HG02678 (cell line): Measurements from ENCODE around the gene GMDS.

Experiments
- ATAC-seq: cut with Tn5 transposase; IDR thresholded peaks from one replicate; pipeline ENCODE4 v1.9.1; 2021; ENCODE audit warnings: mild to moderate bottlenecking, moderate library complexity; ENCODE audit not compliant: unreplicated experiment

GMDS gene

DNA sequence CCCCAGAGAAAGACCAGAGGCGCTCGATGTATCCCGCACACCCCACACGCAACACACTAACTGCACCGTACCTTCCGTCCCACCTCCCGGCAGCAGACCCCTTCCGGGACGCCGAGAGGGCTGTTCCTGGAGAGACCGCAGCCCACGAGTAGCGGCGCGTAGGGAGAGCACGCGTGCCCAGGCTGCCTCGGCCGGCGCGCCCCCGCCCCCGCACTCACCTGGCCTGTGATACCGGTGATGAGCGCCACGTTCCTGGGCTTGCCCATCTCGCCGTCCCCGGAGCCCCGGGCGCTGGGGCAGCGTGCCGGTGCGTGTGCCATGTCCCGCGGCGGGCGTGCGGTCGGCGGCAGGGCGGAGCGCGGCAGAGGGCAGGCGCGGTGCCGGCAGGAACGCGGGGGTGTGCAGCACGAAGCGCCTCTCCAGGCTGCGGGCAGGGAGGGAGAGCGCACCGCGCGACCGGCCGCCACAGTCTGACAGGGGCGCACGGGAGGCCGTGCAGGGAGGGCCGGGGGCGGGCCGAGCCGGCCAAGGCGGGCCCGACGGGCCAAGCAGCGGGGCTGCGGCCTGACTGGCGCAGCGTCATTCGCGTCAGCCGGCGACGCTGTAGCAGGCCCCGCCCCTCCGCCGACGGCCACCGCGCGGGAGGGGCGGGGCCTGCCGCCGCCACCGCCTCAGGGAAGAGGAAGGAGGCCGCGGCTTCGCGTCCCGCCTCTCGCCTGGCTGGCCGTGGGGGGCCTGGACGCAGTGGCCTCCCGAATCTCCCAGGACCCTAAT is at the start of gene GMDS:
TSS of gene GMDS (minus strand) at position 503 of the 774 bp plus-strand sequence.
- peak; percentile 95 for ATAC-seq

DNA sequence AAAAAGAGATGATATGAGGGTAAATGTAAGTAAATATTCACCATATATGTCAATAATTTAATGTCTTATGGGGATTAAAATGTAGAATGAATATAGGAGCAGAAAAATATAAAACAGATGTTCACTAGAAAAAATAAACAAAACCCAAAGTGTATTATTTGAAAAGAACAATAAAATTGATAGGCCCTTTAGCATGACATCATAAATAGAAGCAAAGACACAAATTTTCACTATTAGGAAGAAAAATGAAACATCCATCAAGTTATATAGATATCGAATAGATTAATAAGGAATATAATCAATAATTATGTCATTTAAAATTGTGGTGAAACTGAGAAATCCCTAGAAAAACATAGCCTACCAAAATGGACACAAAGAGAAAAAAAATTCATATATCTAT is 40.1 kb upstream of the GMDS start:
- no peak for ATAC-seq

DNA sequence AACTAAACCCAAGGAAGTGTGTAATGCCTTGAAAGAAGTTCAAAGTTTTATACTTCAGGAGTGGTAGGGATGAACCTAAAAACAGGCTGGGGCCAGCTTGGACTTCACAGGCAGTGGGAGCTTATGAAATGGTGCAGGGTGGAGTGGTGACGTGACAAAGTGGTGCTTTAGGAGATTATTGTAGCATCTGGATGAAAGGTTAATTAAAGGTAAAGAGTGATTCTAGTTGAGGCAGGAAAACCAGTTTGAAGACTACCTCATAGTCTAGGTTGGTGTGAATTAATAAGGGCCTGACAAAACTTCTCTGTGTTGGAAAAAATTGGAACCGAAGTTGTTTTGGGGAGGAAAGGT is 30.5 kb upstream of the GMDS start:
- no peak for ATAC-seq

DNA sequence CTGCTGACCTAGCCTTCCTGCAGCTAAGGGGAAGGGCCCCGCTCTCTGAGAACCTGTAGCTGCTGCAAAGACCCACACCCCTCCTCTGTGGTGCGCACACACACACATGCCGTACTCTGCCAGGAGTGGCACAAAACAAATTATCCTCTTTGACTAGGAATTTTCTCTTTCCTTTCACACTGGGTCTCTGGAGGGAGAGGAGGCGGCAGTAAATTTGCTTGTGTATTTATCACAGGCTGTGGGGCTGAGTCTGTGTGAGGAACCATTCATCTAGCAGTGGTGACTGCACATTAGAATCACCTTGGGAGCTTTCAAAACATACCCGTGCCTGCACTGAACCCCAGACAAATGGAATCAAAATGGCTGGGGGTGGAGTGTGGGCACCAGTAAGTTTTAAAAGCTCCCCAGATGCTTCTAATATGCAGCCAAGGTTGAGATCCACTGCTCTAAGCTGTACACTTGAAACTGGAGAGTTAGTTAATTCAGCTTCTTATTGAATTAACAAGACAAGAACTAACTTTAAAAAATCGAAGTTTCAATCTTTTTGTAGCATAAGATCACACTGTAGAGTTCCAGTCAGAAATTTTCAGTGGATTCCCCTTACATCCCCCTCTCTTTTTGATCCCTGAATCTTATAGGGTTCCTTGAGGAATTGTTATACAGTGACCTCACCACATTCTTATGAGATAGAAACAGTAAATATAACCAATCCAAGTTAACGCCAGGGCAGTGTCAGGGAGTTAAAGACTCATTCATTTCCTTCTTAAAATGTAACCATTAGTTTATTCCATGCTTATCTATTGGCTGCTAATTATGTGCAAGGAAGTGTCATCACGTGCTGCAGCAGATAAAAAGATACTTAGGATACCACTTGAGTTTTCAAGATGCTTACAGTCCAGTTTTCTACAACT is 29.8 kb upstream of the GMDS start:
- ATAC-seq: no peak

DNA sequence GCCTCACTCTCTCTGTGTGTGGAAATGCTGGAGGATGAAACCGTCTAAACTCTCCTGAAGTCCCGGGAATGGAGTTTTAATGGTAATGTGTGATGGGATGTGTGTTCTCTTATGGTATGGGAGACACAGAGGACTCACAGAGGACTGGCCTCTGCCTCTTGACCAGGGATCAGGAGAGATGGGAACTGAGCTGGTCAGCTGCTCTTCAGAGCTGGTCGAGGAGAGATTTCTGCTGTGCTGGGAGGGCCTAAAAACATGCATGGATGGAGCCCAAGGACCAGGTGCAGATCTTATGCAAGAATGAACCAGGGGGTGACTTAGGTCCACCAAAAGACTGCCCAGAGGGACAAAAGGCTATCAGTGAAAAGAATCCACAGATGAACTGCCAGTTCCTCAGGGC is 27.3 kb upstream of the GMDS start:
- no peak for ATAC-seq

DNA sequence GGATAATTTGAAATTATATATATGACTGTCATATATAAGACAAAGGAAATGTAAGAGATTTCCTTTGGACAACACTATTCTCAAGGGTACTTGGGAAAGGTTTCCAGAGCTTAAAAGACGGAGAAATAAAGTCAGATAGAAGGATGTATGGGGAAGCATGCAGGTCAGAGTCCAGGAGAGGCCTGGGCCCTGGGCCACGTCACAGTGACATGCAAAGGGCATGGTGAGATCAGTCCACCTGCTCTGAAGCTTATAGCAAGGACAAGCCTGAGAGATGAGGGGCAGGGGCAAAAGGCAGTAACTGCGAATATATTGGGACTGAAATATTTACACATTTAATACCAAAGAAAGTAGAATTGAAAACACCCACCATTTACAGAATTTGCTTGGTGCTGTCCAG is 24.6 kb upstream of the GMDS start:
- ATAC-seq: no peak

DNA sequence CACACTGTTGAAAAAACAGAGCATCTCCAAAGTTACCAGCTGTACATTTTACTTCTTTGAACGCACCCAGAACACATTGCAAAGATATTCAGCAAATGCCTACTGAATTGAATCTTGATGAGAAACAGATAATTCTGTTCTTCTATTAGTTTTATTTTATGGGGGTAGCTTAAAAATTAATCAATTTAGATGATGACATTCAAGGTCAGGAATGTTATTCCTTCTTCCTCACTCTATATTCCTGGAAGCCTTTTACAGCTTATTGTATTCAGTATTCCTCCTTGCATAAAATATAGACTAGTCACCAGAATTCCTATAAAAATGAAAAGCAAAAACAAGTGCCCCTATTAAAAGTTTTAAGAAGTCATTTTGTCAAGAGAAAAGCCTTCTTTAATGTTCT is 21.4 kb upstream of the GMDS start:
- ATAC-seq: no peak

DNA sequence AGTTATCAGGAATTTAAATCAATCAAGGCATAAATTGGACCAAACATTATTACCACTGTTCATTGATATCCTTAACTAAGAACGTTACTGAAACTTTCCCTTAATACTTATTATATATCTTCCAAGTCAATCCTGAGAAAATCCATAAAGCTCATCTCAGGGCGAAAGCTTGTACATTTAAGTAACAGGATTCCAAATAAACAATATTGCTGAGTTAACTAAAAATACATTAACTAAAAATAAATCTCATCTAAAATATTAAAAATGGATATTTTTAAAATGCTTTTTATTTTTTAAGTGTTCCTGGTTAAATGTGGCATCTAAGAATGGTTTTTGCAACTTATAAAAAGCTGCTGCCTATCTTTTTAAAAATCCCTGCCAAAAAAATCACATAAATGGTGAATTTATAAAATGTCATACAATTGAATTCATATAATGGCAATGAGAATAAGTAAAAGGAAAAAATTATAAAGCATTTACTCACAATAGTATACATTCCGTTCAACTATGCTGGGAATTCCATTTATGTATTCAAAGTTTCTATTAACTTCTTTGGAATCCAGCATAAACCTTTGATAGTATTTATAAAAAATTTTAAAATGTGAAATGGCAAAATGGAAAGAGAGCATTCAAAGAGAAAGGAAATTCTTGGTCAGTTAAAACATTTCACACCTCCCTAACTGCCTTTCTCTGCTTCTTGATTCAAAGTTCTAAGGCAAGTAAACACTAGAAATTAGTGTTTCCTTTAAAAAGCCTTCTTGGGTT is 20.8 kb upstream of the GMDS start:
- ATAC-seq: no peak

DNA sequence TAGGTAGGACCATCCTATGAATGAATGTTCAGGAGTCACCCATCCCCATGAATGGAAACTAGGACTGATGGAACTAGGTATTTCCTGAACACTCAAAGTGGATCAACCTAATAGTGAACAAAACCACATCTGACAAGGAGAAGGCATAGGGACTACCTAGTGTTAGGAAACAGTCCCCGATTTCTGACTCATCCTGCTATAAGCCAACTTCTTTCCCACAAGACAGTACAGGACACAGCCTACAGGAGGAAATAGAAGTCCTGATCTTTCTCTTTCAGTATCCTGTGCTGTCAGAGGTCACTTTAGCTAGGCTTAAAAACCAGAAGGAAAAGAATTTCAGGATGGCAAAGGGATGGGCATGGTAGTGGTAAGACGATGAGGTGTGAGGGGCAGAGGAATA is 19.5 kb upstream of the GMDS start:
- ATAC-seq: no peak

DNA sequence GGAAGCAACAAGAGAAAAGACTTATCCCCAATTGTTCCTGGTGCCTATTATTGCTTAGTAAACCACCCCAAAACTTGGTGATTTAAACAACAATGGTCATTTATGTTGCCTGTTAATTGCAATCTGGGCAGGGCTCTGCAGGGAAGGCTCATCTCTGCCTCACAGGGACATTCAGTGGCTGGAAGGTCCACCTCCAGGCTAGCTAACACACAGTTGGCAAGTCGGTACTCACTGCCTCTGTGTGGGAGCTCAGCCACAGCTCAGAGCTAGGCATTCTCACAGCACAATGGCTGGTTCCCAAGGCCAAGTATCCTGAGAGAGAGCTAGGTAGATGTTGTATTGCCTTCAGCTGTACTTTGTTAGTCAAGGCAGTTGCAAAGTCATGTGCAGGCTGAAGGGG is 18.5 kb upstream of the GMDS start:
- ATAC-seq: no peak

DNA sequence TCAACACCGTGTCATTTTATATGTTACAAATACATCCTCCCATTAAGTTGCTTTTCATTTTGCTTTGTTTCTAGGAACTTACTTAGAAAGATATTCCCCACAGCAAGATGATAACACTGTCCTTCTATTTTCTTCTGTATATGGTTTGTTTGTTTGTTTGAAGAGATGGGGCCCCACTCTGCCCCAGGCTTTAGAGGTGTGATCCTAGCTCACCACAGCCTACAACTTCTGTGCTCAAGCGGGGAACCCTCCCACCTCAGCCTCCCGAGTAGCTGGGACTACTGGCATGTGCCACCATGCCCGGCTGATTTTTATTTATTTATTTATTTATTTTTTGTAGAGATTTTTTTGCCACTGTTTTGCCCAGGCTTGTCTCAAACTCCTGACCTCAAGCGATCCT is 14.2 kb upstream of the GMDS start:
- ATAC-seq: no peak

DNA sequence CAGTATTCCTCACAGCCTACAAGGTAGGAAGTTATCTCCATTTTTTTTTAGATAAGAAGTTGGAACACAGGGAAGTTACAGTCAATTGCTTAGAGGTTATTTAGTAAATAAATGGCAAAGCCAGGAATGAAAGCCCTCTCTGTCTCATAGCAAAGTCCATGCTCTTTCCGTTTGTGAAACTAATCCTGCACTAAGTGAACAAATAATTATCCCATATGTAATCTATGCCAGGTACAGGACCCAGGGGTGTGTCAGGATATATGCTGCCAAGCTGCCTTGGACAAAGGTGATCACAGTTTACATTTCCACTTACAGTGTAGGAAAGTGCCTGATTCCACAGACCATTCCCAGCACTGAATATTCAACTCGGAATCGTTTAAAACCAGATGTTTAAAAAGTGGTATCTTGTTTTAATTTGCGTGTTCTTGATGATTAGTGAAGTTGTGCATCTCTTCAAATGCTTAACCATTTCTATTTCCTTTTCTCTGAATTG is 13.6 kb upstream of the GMDS start:
- no peak for ATAC-seq

DNA sequence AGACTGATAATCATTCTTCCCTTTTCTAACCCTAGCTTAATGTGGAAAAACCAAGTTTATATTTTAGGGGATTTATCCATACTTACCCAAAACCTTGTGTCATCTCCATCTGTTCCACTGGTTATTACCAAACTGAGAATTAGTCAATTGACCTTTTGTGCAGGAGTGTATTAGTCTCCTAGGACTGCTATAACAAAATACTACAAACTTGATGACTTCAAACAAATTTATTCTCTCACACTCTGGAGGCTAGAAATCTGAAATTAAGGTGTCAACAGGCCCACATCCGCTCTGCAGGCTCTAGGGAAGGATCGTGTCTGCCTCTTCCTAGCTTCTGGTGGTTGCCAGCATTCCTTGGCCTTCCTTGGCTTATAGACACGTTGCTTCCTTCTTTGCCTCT is 12.7 kb upstream of the GMDS start:
- no peak for ATAC-seq

DNA sequence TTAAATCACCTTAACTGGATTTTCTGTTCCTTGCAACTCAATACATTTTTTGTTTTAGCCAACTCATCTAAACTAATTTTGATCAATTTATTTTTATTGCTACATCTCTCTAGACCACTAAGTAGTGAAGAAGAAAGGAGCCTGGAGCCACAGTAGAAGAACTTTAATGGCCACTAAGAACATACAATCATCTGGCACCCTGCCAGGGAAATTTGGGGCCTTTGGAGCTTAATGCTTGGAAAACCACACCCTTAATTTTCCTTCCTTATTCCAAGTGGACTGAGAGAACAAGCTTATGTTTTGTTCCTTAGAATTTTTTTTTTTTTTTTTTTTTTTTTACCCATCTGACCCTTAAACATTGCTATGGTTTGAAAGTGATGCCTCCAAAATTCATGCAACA is 12.0 kb upstream of the GMDS start:
- ATAC-seq: no peak

DNA sequence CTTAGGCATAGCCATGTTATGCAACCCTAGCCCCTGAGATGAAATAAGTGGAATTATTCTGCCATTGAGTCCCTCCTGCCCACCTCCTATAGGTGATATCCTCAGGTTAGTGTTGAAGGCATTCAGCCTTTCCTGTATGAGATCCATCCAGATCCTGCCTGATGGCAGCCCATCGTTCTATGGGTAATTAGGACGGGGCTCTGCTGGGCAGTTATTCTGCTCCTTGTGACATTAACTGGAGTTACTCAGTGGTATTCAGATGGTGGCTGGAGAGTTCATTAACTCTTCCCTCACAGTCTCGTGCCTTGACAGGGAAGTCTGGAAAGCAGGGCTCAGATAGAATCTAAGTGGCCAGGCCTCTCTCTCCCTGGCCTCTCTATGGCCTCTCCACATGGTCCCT is 9.3 kb upstream of the GMDS start:
- ATAC-seq: no peak

DNA sequence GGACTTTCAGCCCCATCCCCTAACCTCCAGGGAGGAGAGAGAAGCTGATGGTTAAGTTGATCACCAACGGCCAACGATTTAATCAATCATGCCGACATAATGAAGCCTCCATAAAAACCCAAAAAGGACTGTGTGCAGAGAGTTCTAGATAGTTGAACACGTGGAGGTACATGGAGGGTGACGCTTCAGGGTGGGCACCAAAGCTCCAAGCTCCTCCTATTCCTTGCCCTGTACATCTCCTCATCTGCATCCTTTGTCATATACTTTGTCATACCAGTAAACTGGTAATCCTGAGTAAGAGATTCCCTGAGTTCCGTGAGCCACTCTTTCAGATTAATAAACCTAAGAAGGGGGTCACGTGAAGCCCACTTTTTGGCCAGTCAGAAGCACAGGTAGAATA is 3.7 kb upstream of the GMDS start:
- no peak for ATAC-seq

DNA sequence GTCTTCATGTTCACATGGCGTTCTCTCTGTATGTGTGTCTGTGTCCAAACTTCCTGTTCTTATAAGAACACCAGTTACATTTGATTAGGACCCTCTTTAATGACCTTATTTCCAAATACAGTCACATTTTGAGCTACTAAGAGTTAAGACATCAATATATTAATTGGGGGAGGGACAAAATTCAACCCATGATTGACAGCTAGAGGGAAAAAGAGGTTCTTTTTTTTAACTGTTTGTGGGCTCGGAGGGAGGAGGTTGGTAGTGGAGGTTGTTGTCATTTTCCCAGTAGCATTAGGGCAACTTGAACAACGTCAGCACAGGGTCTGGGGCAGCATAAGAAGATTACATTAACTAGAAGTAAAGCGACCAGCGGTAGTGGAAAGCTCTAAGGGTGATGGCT is 2.3 kb upstream of the GMDS start:
- ATAC-seq: no peak

DNA sequence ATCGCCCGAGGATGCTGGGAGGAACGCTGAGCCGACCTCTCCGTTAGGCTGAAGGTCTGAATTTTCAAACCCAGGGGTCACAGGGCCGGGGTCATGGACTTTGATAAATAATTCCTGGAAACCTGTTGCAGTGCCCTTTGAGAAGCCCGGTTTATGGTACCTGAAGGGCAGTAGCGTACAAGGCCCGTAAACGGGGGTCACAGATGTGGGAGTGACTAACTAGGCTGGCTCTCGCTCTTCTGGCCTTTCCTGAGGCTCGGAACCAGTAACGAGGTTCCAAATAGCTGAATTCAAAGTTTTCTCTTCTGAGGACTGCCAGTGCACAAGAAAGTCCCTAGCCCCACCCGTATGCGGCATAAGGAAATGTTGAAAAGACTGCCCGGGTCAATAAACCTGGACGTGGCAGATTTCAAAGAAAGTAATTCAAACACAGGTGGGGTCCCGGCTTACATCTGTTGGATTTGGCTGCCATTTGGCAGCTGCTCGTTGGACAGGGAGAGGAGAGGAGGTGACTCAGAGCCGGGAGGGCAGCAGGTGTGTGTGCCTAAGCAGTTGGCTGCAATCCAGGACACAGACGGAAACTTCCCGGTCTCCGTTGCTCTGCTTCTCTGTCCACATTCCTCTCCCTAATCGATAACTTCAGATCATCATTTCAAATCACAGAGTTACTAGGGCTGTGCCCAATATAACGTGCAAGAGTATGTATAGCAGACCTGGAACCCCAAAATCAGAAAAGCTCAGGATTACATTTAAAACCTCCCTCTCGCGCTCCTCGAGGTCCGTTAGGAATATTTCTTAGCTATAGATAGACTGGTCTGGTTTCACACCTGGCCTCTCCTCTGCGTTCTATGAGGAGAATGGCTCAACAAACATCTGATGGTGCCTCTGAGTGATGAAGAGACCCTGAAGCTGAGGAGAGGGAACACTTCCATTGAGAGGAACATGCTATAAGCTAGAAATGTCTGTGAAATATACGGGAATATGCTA is 765 bp upstream of the GMDS start:
- peak; percentile 11 for ATAC-seq

DNA sequence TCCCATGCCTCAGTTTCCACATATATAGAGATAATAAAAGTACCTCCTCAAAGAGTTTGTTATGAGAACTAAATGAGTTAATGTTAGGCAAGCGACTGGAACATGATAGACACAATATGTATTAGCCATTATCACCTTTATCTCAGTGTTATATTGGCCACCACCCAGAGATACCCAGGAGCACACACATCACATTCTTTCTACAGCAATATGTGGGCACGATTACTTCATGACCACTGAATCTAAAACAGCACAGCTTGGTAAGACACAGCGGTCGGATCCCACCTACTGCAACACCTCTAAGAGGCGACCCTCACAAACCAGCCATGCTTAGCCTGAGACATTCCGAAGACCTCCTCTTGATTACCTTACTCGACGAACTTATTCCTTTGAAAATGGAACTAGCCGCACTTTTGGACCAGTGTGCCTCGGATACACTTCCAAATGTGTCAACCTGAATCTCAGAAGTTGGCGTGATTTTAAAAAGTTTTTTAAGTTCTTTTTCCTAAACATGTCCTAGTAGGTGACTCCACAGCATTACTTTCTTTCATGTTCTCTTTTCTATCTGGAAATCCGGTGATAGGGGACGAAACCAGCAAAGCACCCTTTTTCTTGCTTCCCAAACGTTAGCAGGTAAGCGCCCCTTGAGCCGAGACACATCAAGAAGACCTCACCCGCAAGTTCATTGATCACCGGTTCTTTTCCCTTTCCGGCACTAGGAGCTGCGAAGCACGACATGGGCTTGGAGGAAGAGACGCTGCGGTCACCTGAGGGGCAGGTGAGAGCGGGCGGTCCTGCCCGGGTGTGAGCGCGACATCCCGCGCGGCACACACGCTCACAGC is 923 bp downstream of the GMDS start:
- ATAC-seq: no peak
